Renal pelvis (tissue), 4 donors: ENCODE results near the gene HS2ST1. TPM values are rescaled to one million over a fixed set of nuclear protein-coding genes. Genes with fewer than 3 reads are reported as not detected.
A peak's percentile ranks its signal among the peaks of the same experiment; 100 is the strongest.
"Not testable (repeated sequence)": the region's sequence is repeated elsewhere in the genome, so short reads cannot be mapped to it uniquely, and the experiment has no call there.

Experiments
- DNase-seq: peaks from one replicate; pipeline ENCODE4 v3.0.0-alpha.2; 2013
- polyA plus RNA-seq, 3 donors: library from polyadenylated mRNA; unstranded; fragments of 120-200 nt; gene quantifications; one replicate each; pipeline ENCODE4 v1.2.1, GENCODE V29; 2013; ENCODE audit not compliant: insufficient read length in 3 of 3

HS2ST1 gene
- polyA plus RNA-seq, 3 donors = 37.7 to 42.8 (median 41.7) TPM

DNA sequence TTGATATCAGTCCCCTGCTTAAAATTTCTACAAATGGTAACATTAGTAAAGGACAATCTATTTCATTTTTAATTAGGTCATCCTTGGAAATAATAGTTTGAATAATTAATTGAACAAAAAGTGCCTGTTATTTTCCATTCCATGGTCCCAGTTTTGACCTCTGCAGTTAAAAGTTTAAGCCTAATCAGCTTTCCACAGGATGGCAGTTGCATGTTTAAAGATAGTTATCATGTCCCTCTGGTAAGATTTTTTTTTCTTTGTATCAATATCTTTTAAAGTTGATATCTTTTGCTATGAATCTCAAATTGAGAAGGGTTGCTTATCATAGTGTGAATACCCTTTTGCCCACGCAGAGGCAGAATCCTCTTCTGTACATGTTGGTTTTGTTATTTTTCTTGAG lies 90.4 kb downstream of the HS2ST1 start:
- no peak for DNase-seq

DNA sequence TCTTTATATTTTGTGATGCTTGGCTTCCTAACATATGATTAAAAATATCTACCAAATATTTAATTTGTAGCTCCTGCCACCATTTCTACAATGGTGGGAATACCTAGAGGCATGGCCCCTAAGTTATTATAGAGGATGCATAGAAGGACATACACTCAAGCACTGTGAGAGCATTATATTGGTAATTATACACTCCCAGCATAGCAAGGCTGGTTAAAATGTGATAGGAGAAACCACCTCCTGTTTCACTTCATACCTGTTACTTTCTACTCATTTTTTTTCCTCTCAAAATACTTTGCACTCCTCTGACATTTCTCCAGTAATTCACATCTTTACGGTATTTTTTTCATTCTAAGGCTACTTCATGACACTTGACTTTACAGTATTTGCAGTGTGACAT lies 92.9 kb downstream of the HS2ST1 start:
- DNase-seq = no peak

DNA sequence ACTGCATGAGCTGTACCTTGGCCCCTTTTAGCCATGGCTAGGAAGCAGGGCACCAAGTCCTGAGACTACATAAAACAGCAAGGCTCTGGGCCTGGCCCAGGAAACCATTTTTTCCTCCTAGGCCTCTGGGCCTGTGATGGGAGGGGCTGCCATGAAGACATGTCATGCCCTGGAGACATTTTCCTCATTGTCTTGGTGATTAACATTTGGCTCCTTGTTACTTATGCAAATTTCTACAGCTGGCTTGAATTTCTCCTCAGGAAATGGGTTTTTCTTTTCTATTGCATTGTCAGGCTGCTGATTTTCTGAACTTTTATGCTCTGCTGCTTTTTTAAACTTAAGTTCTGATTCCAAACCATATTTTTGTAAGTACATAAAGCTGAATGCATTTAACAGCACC lies 99.0 kb downstream of the HS2ST1 start:
- DNase-seq = not testable (repeated sequence)

DNA sequence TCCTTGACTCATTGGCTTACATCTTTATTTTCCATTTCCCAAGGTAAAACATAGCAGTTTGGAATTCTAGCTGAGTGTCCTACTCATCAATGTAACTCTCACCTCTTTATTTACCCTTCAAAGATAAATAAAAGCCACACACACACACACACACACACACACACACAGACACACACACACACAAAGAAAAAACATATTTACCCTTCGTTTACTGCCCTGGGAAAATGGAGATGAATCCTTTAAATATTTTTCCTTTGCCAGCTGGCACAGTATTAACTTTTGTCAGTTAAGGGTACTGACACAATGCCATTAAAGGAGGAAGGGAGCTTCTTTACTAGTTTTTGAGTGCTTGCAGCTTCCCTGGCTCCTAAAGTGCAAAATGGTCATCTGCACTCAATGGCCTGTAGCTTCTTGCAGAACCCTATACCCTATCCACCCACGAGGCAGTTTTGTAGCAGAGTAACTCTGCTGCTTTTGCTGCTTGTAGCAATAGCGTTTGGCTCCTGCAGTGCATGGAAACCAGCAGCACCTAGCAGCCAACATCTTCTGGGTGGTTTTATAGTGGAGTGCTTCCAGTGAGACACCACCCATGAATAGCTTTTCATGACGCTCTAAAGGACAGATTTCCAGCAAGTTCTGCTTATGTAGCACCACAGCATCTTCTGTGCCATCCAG lies 103.7 kb downstream of the HS2ST1 start:
- no peak for DNase-seq

DNA sequence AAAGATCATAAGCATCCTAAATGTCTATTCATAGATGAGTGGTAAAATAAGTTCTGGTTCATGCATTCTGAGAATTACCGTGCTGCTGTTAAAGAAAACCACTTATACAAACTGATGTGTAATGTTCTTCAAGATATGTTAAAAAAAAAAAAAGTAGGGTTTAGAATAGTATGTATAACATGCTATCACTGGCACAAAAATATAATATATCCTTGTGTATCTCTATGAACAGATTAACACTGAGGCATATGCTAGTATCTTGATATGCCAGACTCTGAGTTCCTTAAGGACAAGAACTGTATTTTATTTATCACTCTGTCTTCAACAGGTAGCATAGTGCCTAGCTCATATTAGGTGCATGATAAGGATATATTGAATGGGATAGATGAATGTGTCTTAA lies 108.9 kb downstream of the HS2ST1 start:
- DNase-seq = no peak

DNA sequence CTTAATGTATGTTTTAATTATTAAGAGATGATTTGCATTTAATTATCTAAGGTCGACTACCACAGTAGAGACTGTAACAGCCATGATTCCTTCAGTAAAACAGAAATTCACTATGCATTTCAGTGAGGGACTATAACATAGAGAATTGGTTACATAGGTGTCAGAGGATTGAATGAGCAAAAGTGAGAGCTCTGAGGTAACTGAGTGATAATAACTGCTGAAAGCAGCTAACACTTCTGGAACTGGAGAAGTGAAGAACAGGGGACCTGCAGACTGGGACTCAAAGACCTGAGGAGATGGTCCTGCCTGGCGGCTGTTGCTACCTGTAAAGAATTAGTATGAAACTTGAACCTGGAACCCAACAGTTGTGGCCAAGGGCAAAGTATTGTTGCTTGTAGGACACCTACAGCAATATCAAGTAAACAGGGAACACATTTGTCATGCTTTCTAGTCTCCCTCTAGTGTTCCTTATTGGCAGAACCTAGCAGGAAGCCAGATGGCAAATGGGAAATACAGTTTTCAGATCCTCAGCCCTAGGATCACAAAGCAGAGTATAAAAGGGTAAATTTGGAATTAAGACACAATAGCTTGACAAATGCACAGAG lies 110.6 kb downstream of the HS2ST1 start:
- peak; percentile 35 for DNase-seq

DNA sequence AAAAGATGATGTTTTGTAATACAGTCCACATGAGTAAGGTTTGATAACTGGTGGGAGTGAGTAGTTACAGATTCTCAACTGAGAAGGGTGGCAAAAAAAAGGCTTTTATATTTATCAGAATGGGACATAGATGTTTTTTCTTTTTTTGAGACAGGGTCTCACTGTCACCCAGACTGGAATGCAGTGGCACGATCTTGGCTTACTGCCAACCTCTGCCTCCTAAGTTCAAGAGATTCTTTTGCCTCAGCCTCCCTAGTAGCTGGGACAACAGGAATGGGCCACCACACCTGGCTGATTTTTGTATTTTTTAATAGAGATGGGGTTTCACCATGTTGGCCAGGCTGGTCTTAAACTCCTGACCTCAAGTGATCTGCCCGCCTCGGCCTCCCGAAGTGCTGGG lies 113.1 kb downstream of the HS2ST1 start:
- DNase-seq = not testable (repeated sequence)

DNA sequence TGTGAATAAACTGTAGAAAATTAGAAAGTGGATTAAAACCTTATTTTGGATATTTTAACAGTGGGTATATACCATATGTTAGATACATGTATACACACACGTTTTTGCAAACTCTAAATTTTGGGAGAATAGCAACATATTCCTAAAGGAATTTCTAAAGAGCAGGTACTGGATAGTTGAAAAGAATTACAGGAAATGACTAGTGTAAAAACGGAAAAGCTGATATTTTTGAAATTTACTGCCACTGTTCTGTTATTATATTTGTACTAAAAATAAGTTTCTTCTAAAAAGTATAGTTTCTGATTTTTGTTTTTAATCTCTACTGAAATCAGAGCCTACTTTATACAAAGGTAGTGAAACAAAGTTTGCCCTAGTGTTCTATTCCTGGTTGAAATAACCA lies 114.1 kb downstream of the HS2ST1 start:
- no peak for DNase-seq

DNA sequence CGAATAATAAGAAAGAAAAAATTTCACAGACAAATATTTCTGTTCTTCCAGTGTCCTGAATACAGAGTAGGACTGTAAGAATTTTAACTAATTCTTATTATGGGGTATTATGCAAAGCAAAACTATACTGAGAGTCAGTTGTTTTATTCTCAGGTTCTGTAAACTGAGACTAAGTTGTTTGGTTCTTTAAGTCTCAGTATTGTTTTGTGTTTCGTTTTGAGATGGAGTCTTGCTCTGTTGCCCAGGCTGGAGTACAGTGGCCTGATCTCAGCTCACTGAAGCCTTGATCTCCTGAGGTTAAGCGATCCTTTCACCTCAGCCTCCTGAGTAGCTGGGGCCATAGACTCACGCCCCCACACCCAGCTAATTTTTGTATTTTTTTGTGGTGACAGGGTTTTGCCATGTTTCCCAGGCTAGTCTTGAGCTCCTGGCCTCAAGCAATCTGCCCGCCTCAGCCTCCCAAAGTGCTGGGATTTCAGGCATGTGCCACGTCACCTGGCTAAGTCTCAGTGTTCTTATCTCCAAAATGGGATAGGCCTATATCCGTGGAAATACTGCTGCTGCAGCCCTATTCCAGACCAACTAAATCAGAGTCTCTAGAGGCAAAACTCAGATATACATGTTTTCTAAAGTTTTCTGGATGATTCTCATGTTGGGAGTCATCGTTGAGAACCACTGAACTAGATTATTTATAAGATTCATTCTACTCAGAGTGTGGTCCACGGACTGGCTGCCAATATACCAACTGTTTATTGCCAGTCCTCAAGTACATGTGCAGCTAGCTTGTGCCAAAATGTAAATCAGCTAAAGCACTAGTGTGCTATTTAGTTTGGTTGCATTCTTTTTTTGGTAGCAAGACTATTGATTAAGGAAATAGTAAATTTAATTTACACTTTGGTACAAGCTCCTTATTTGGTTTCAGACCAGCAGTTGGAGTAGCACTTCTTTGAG lies 116.6 kb downstream of the HS2ST1 start:
- DNase-seq = no peak

DNA sequence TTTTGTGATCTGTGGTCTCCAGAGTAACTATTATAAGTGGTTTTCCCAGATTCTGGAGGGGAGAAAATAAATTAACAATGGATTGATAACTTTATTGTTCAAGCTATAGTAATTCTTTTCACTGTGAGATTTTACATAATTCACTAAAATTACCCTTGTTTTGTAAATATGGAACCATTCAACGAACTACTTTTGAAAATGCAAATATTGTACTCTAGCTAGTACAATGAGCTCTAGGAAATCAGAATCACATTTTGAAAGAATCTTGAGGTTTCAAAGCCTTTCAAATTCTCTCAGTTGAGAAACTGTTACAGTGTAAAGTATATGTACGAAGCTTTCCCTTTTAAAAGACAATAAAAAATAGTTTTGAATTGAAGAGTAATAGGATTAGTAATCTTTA lies 119.9 kb downstream of the HS2ST1 start:
- DNase-seq = no peak

DNA sequence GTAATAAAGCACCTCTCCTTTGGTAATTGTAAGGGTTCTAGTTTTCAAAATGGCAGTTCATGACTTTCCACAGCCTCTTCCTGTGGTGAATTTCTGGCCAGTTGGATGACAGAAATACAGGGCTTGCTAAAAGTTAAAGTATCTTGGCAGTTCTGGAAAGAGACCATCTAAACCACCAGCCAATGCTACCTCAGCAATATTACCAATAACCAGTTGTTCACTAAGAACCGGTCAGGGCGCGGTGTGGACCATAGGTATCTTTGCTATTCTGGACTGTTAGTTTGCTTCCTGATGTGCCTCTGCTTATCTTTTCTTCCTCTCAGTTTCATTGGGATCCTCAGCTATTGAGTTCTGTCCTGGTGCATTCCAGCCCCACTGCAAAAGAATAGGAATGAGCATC lies 124.7 kb downstream of the HS2ST1 start:
- DNase-seq = no peak

DNA sequence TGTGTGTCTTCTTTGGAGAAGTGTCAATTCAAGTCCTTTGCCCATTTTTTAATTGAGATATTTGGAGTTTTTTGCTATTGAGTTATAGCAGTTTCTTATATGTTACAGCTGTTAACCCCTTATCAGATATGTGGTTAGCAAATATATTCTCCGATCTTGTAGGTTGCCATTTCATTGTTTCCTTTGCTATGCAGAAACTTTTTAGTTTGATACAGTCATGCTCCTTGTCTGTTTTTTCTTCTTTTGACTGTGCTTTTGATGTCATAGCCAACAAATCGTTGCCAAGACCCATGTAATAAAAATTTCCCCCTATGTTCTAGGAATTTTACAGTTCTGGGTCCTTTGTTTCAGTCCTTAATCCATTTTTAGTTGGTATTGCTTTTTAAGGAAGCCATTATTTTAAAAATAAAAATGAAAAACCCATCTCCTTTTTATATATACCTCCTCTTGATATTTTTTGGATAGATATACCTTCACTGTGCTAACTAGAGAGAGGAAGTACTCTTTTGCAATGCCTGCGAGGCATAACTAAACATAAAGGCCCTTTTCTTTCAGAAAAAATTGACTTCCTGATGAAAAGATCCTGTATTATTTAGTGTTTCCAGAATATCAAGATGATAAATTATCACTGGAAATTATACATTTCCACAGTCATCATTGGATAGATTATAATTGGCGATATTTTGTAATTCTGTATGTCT lies 127.8 kb downstream of the HS2ST1 start:
- no peak for DNase-seq

DNA sequence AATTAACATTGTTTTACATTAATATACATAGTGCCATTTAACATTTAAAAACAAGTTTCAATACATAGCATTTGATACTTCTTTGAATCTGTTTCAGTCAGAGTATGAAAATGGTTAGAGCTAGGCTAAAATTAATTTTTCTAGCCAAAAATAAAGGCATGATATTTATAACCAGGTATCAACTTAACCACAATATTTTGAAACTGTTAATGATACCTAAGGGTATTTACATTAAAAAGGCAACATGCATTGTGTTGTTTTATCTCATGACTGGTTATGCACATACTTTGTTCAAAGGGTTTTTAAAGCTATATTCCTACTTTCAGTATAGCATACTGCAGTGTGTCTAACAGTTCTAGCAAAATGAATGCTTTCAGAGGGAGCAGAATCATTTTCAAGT lies 130.0 kb downstream of the HS2ST1 start:
- DNase-seq = no peak

DNA sequence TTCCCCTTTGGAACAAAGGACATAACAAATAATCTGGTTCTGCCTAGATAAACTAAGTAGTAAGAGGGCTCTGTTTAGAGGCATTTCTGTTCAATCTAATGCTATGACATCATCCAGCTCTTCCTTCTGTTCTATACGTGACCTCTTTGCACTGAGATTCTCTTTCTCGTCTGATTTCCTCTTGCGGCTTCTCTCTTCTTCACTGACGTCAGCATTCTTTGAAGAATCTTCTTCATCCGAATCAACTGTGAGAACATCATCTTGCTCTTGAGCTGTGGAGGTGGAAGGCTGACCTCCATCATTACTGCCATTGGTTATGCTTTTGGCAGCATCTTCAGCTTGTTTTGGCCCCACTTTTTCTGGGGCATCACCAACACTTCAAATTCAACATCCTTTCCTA lies 130.4 kb downstream of the HS2ST1 start:
- no peak for DNase-seq

DNA sequence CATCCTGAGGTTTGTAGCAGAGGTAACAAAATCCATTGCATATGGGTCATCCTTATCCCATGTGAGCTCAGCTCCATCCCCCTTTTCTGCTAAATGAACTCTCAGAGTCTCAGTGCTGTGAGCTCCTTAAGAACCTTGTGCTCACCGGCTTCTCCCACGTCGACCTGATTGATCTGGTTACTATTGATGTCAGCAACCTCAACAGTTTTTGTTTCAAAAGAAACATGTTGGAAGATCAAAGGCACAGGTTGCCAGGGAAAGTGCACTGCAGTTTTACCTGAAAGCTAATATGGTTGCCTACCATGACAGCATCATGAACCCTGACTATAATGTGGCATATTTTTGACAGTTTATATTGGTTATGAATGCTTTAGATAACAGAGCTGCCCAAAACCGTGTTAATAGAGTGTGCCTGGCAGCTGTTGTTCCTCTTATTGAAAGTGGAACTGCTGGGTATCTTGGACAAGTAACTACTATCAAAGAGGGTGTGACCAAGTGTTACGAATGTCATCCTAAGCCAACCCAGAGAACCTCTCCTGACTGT lies 131.4 kb downstream of the HS2ST1 start:
- no peak for DNase-seq

DNA sequence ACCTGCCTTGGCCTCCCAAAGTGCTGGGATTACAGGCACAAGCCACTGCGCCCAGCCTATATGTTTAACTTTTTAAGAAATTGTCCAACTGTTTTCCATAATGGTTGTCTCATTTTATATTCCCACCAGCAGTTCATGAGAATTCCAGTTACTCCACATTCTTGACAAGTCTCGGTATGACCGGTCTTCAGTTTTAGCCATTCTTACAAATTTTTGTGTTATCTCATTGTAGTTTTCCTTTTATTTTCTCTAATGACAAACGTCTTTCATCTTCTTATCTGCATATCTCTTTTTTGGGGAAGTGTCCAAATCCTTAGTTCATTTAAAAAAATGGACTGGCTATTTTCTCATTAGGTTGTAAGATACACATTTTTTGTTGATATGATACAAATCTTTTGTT lies 132.5 kb downstream of the HS2ST1 start:
- no peak for DNase-seq

DNA sequence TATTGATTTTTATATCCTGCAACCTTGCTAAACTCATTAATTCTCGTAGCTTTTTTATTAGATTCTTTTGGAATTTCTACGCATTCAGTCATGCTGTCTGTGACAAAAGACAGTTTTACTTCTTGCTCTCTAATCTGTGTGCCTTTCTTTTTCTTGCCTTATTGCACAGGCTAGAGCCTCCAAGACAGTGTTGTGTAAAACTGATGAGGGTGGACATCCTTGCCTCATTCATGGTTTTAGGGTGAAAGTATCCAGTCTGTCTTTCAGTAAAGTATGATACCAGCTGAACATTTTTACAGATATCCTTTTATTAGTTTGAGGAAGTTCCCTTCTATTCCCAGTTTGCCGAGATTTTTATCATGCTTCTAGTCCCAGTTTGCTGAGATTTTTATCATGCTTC lies 133.8 kb downstream of the HS2ST1 start:
- DNase-seq = no peak

DNA sequence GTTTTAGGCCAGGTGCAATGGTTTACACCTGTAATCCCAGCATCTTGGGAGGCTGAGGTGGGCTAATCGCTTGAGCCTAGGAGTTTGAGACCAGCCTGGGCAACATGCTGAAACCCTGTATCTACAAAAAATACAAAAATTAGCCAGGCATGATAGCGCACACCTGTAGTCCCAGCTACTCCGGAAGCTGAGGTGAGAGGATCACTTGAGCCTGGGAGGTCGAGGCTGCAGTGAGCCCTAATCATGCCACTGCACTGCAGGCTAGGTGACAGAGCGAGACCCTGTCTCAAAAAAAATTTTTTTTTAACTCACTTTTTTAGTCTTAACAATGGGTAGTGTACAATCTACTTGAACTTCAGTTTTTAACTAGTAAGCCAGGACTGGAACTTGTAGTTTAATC lies 137.5 kb downstream of the HS2ST1 start:
- no peak for DNase-seq

DNA sequence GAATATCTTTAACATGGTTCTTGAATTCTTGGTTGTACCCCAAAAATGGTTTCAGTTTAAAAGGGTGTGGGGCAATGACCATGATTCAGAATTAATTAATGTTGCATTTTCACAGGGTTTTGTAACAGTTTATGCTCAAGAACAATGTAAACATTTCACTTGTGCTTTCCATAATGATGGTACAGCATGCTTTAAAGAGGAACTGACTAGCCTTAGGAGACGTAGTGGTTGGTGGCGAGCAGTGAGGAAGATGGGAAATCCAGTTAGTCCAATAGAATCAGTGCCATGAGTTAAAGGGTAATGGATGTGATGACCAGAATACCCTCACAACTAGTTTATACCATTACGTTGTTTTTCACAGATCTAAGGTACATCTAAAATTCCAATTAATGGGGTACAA lies 138.0 kb downstream of the HS2ST1 start:
- no peak for DNase-seq

DNA sequence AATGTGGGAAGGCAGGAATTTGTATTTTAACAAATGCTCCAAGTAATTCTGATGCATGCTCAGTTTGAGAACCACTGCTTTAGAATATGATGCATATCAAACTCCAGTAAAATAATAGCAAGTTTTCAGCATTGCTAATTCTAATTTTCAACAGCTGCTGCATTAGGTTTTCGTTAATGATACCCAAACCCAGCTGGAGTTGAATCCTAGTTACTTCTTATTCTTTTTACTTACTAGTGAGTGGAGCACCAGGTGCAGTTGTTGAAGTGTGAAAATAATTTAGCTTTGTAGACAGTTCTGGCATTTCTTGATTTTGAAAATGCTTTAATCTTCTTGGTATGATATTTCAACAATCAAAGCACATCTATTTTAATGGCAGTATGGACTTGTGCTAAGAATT lies 138.5 kb downstream of the HS2ST1 start:
- no peak for DNase-seq

DNA sequence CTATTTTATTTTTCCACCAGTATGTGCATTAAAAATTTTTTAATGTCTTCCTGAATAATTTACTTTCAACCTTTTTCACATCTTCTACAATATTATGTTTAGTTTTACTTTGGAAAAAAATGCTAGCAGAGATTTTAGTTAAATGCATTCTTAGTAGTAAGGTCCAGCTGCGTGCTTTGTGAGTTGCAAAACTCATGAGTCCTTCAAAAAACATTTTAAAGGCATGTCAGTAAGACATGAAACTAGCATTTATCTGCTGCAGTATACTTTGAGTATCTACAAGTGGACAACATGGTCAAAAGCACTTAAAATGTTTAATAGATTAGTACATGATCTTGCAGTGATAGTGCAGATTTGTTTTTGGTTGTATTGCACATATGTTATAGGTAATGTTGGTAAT lies 139.0 kb downstream of the HS2ST1 start:
- no peak for DNase-seq

DNA sequence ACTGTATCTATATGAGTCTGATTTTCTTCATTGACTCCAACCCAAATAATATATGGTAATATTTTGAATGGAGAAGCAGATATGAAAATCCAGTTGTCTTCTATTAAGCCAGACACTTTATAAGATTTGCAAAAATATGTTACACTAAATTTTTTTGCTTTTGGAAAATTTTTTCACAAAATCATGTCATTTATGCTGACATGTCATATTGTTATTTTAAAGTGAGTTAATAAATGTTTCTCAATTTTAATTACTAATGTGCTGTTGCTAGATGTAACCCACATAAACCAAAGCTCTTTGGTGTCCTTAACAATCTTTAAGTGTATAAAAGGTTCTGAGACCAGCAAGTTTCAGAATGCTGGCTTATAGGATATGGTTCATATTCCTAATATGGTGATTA lies 142.5 kb downstream of the HS2ST1 start:
- DNase-seq = no peak
